Neutrophil (primary cell): ENCODE measurements around the gene PCDH1.

Experiments used
- H3K27ac ChIP-seq: fragments of 200-600 bp; sonication (generic); 2 replicates; pipeline ENCODE4 v1.5.1; 2016; ENCODE audit warnings: mild to moderate bottlenecking, moderate library complexity
- H3K27me3 ChIP-seq: fragments of 200-600 bp; sonication (generic); 2 replicates; pipeline ENCODE4 v1.6.0; 2016; ENCODE audit warnings: mild to moderate bottlenecking
- H3K36me3 ChIP-seq: fragments of 200-600 bp; sonication (generic); 2 replicates; pipeline ENCODE4 v1.5.1; 2017
- H3K4me1 ChIP-seq, 2 experiments: fragments of 200-600 bp in 1 of 2; sonication (generic) in 1 of 2; 1 replicate in 1 of 2; 2 replicates in 1 of 2; pipeline versions ENCODE4 v1.5.1 to v1.6.1; 2013 to 2016; ENCODE audit warnings: low read depth in 1 of 2, low read length in 1 of 2, mild to moderate bottlenecking in 1 of 2, moderate library complexity in 1 of 2; ENCODE audit not compliant: control insufficient read depth in 1 of 2, insufficient read depth in 1 of 2
- H3K4me3 ChIP-seq, 2 experiments: fragments of 200-600 bp in 1 of 2; sonication (generic) in 1 of 2; 1 replicate in 1 of 2; 2 replicates in 1 of 2; pipeline ENCODE4 v1.5.1; 2013 to 2016; ENCODE audit warnings: low read depth in 1 of 2, low read length in 1 of 2, mild to moderate bottlenecking in 1 of 2, moderate library complexity in 1 of 2
- H3K9me3 ChIP-seq: fragments of 200-600 bp; sonication (generic); 2 replicates; pipeline ENCODE4 v1.5.1; 2016
- TF ChIP-seq, protein P1 (sequence below): fragments of 200-600 bp; sonication (generic); IDR thresholded peaks from 2 replicates; pipeline ENCODE4 v1.5.1; 2016; ENCODE audit warnings: antibody characterized with exemption

Gene PCDH1

GRCh38 chr5:141844414-141845097 lies 33.7 kb downstream of the PCDH1 start:
- Histone ChIP-seq H3K4me1 (peaks cover 6 to 9% of the 10 kb centered on the region in 2 experiments), H3K36me3 (no peaks in the 10 kb centered on the region), H3K9me3 (no peaks in the 10 kb centered on the region), H3K27ac (no peak overlapping the region), H3K4me3 (no peak overlapping the region), H3K27me3 (peaks cover 86% of the 10 kb centered on the region)
- TF ChIP-seq, protein P1, sequence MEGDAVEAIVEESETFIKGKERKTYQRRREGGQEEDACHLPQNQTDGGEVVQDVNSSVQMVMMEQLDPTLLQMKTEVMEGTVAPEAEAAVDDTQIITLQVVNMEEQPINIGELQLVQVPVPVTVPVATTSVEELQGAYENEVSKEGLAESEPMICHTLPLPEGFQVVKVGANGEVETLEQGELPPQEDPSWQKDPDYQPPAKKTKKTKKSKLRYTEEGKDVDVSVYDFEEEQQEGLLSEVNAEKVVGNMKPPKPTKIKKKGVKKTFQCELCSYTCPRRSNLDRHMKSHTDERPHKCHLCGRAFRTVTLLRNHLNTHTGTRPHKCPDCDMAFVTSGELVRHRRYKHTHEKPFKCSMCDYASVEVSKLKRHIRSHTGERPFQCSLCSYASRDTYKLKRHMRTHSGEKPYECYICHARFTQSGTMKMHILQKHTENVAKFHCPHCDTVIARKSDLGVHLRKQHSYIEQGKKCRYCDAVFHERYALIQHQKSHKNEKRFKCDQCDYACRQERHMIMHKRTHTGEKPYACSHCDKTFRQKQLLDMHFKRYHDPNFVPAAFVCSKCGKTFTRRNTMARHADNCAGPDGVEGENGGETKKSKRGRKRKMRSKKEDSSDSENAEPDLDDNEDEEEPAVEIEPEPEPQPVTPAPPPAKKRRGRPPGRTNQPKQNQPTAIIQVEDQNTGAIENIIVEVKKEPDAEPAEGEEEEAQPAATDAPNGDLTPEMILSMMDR, result no peak

DNA sequence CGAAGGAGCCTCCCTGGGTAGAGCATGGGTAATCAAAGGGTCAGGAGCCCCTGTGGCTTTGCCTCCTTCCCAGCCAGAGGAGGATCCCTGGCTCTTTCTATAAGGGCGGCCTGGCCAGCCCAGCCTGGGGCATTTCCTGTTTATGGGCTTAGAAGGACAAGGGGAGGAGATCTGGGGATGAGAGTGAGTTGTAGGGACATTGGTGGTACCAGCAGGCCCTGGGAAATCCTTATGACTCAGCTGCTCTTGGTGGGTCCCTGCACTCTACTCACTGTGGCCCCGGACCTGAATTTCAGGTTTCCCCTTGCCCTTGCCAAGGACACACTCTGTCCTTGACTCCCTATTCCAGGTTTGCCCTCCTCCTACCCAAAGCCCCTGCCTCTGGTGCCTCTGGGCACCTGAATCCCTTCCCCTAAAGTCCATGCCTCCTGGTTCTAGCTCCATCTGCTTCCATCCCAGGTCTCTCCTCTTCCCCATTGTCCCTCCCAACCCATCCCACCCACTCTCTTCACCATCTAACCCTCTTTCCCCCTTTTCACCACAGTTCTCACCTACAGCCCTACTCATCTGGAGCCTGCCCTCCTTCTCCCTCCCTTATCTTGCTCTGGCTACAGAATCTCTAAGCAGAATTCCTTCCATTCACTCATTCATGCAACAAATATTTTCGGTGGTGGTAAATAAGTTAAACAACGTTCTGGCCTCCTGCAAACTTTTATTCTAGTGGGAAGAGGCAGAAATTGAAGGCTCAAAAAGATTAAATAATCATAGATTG lies 34.9 kb downstream of the PCDH1 start:
- no peaks in the 10 kb centered on the region for H3K4me1 ChIP-seq
- no peak overlapping the region for H3K27ac ChIP-seq
- no peaks in the 10 kb centered on the region for H3K9me3 ChIP-seq
- peaks cover 83% of the 10 kb centered on the region for H3K27me3 ChIP-seq
- no peak overlapping the region for H3K4me3 ChIP-seq
- TF ChIP-seq, protein P1, result no peak
- H3K36me3 ChIP-seq, result no peaks in the 10 kb centered on the region

- no peaks in the 10 kb centered on the region for H3K4me1 ChIP-seq
- H3K36me3 ChIP-seq, result no peaks in the 10 kb centered on the region
- no peaks in the 10 kb centered on the region for H3K9me3 ChIP-seq
- TF ChIP-seq, protein P1, result no peak
- H3K27ac ChIP-seq, result no peak overlapping the region
- H3K27me3 ChIP-seq, result peaks cover 78% of the 10 kb centered on the region
- no peak overlapping the region for H3K4me3 ChIP-seq
These were observed 36.6 kb downstream of the PCDH1 start for GRCh38 chr5:141841378-141842180.

- Histone ChIP-seq H3K27me3 (peaks cover 78% of the 10 kb centered on the region), H3K4me1 (no peaks in the 10 kb centered on the region), H3K27ac (no peak overlapping the region), H3K9me3 (no peaks in the 10 kb centered on the region), H3K36me3 (no peaks in the 10 kb centered on the region), H3K4me3 (no peak overlapping the region)
- TF ChIP-seq, protein P1, result no peak
These were observed 37.3 kb downstream of the PCDH1 start for GRCh38 chr5:141840826-141841360.

- Histone ChIP-seq H3K27me3 (peaks cover 78% of the 10 kb centered on the region), H3K9me3 (no peaks in the 10 kb centered on the region)
These were observed 37.9 kb downstream of the PCDH1 start for GRCh38 chr5:141840280-141840812.

More at GRCh38 chr5:141840280-141840812, 37.9 kb downstream of the PCDH1 start:
- H3K4me1 ChIP-seq, result no peaks in the 10 kb centered on the region
- no peak overlapping the region for H3K4me3 ChIP-seq
- H3K27ac ChIP-seq, result no peak overlapping the region
- TF ChIP-seq, protein P1, result no peak
- H3K36me3 ChIP-seq, result no peaks in the 10 kb centered on the region
